ENCODE measurements around the gene GPR139. TPM values are rescaled to one million over a fixed set of nuclear protein-coding genes. Genes with fewer than 3 reads are reported as not detected.

GPR139 gene
- polyA plus RNA-seq, 1 experiment, result not detected

- H3K27me3 ChIP-seq (ENCODE audit: control insufficient read depth, insufficient read depth, low read length), result no peaks in the 10 kb centered on the region
- H3K27ac ChIP-seq (ENCODE audit: low read depth, low read length), result no peak overlapping the region
- no peak for DNase-seq (ENCODE audit: low read depth, low spot score)
- TF ChIP-seq CTCF (IDR thresholded peaks at IDR 0.05; ENCODE audit: low read depth, low read length), result no peak
- ChIA-PET POLR2A (no interaction called here), CTCF (no interaction called here)
- no peaks in the 10 kb centered on the region; the same call in 1 of the 2 replicates for H3K9me3 ChIP-seq (ENCODE audit: control insufficient read depth, insufficient read depth, low read length)
- no peak overlapping the region for H3K4me3 ChIP-seq (ENCODE audit: low read depth, low read length)
These were observed 31.0 kb upstream of the GPR139 start for GRCh38 chr16:20104563-20105183.

GRCh38 chr16:20102521-20102920, 28.8 kb upstream of the GPR139 start:
- CTCF ChIA-PET, result no interaction called here
- Histone ChIP-seq H3K27ac (ENCODE audit: low read depth, low read length) (no peak overlapping the region), H3K9me3 (ENCODE audit: control insufficient read depth, insufficient read depth, low read length) (no peaks in the 10 kb centered on the region; the same call in 1 of the 2 replicates), H3K27me3 (ENCODE audit: control insufficient read depth, insufficient read depth, low read length) (no peaks in the 10 kb centered on the region), H3K4me3 (ENCODE audit: low read depth, low read length) (no peak overlapping the region)
- no peak for DNase-seq (ENCODE audit: low read depth, low spot score)
- TF ChIP-seq CTCF (IDR thresholded peaks at IDR 0.05; ENCODE audit: low read depth, low read length), result no peak
- POLR2A ChIA-PET, result no interaction called here

- Histone ChIP-seq H3K4me3 (ENCODE audit: low read depth, low read length) (no peak overlapping the region), H3K27ac (ENCODE audit: low read depth, low read length) (no peak overlapping the region), H3K9me3 (ENCODE audit: control insufficient read depth, insufficient read depth, low read length) (no peaks in the 10 kb centered on the region; the same call in 1 of the 2 replicates), H3K27me3 (ENCODE audit: control insufficient read depth, insufficient read depth, low read length) (no peaks in the 10 kb centered on the region)
- CTCF ChIA-PET, result no interaction called here
- no peak for TF ChIP-seq CTCF (IDR thresholded peaks at IDR 0.05; ENCODE audit: low read depth, low read length)
- POLR2A ChIA-PET, result no interaction called here
- DNase-seq (ENCODE audit: low read depth, low spot score), result no peak
These were observed 28.3 kb upstream of the GPR139 start for GRCh38 chr16:20102021-20102420.

- no peak overlapping the region for H3K27ac ChIP-seq (ENCODE audit: low read depth, low read length)
- no peak for TF ChIP-seq CTCF (IDR thresholded peaks at IDR 0.05; ENCODE audit: low read depth, low read length)
- no peak overlapping the region for H3K4me3 ChIP-seq (ENCODE audit: low read depth, low read length)
- DNase-seq (ENCODE audit: low read depth, low spot score), result no peak
- POLR2A ChIA-PET, result no interaction called here
- no peaks in the 10 kb centered on the region for H3K27me3 ChIP-seq (ENCODE audit: control insufficient read depth, insufficient read depth, low read length)
- CTCF ChIA-PET, result no interaction called here
- no peaks in the 10 kb centered on the region for H3K9me3 ChIP-seq (ENCODE audit: control insufficient read depth, insufficient read depth, low read length)
These were observed 25.7 kb upstream of the GPR139 start for GRCh38 chr16:20099375-20099774.

- ChIA-PET POLR2A (no interaction called here), CTCF (no interaction called here)
- Histone ChIP-seq H3K4me3 (ENCODE audit: low read depth, low read length) (no peak overlapping the region), H3K9me3 (ENCODE audit: control insufficient read depth, insufficient read depth, low read length) (no peaks in the 10 kb centered on the region), H3K27me3 (ENCODE audit: control insufficient read depth, insufficient read depth, low read length) (no peaks in the 10 kb centered on the region), H3K27ac (ENCODE audit: low read depth, low read length) (no peak overlapping the region)
- DNase-seq (ENCODE audit: low read depth, low spot score), result no peak
- no peak for TF ChIP-seq CTCF (IDR thresholded peaks at IDR 0.05; ENCODE audit: low read depth, low read length)
These were observed 20.5 kb upstream of the GPR139 start for GRCh38 chr16:20094157-20094556.
